Endothelial cell of hepatic sinusoid (primary cell): Measurements from ENCODE around the gene GGCT.

Source experiments
- in situ Hi-C: cut with HindIII; loops from 2 replicates; pipeline ENCODE4 v1.10.0; 2017; ENCODE audit warnings: low sequenced_read_pairs

Gene GGCT

GRCh38 chr7:30479202-30480120 lies 25.2 kb downstream of the GGCT start:
- in situ Hi-C loops: no loop called here

- in situ Hi-C loops: no loop called here
Observed at GRCh38 chr7:30478349-30479201, 26.1 kb downstream of the GGCT start, which contains the start of gene NOD1. TSS of gene NOD1 (minus strand) at chr7:30478784. CDS start at chr7:30456921, 21,863 bp downstream.

GRCh38 chr7:30476459-30477145 lies 28.0 kb downstream of the GGCT start:
- in situ Hi-C loops: no loop called here

- in situ Hi-C loops: no loop called here
Observed at GRCh38 chr7:30475580-30475979, 29.0 kb downstream of the GGCT start.

GRCh38 chr7:30474893-30475292 lies 29.7 kb downstream of the GGCT start:
- in situ Hi-C loops: no loop called here

- in situ Hi-C loops: no loop called here
Observed at GRCh38 chr7:30474485-30474884, 30.1 kb downstream of the GGCT start.

- in situ Hi-C loops: no loop called here
Observed at GRCh38 chr7:30473903-30474302, 30.7 kb downstream of the GGCT start.

- in situ Hi-C loops: no loop called here
Observed at GRCh38 chr7:30472784-30473775, 31.5 kb downstream of the GGCT start.

- in situ Hi-C loops: no loop called here
Observed at GRCh38 chr7:30472081-30472783, 32.4 kb downstream of the GGCT start.

- in situ Hi-C loops: no loop called here
Observed at GRCh38 chr7:30471205-30471604, 33.4 kb downstream of the GGCT start.

- in situ Hi-C loops: no loop called here
Observed at GRCh38 chr7:30470771-30471170, 33.9 kb downstream of the GGCT start.

GRCh38 chr7:30470163-30470770 lies 34.4 kb downstream of the GGCT start:
- in situ Hi-C loops: no loop called here

- in situ Hi-C loops: no loop called here
Observed at GRCh38 chr7:30469303-30469702, 35.3 kb downstream of the GGCT start.

- in situ Hi-C loops: no loop called here
Observed at GRCh38 chr7:30468791-30469190, 35.8 kb downstream of the GGCT start.

- in situ Hi-C loops: no loop called here
Observed at GRCh38 chr7:30468041-30468440, 36.6 kb downstream of the GGCT start.

- in situ Hi-C loops: no loop called here
Observed at GRCh38 chr7:30467271-30467670, 37.4 kb downstream of the GGCT start.

- in situ Hi-C loops: no loop called here
Observed at GRCh38 chr7:30466266-30466665, 38.4 kb downstream of the GGCT start.

GRCh38 chr7:30465811-30466180 lies 38.8 kb downstream of the GGCT start:
- in situ Hi-C loops: no loop called here
